Trophoblast cell (in vitro differentiated cells and primary cell): Measurements from ENCODE around the gene KIF21A.

ENCODE experiments used
- DNase-seq, 2 donors: peaks; one replicate each; pipeline ENCODE4 v3.0.0-alpha.2; 2016
- H2AFZ ChIP-seq: 2 replicates; pipeline ENCODE4 v1.6.1; 2013; ENCODE audit warnings: low read length, moderate library complexity, mild to moderate bottlenecking; ENCODE audit not compliant: insufficient read depth, poor library complexity
- H2AK5ac ChIP-seq: 2 replicates; pipeline ENCODE4 v1.6.1; 2013; ENCODE audit warnings: mild to moderate bottlenecking, low read length
- H2BK120ac ChIP-seq: 2 replicates; pipeline ENCODE4 v1.6.1; 2013; ENCODE audit warnings: low read length, mild to moderate bottlenecking, moderate library complexity; ENCODE audit not compliant: insufficient read depth, poor library complexity
- H2BK12ac ChIP-seq: 2 replicates; pipeline ENCODE4 v1.6.1; 2013; ENCODE audit warnings: mild to moderate bottlenecking, low read length, moderate library complexity
- H2BK5ac ChIP-seq: 2 replicates; pipeline ENCODE4 v1.6.1; 2013; ENCODE audit warnings: low read length, low read depth, moderate library complexity, mild to moderate bottlenecking; ENCODE audit not compliant: poor library complexity
- H3K14ac ChIP-seq: 2 replicates; pipeline ENCODE4 v1.6.1; 2013; ENCODE audit warnings: mild to moderate bottlenecking, low read length
- H3K18ac ChIP-seq: 2 replicates; pipeline ENCODE4 v1.6.1; 2013; ENCODE audit warnings: mild to moderate bottlenecking, low read length
- H3K23ac ChIP-seq: 2 replicates; pipeline ENCODE4 v1.6.1; 2013; ENCODE audit warnings: low read length
- H3K27ac ChIP-seq: 2 replicates; pipeline ENCODE4 v1.5.1; 2013; ENCODE audit warnings: low read depth, mild to moderate bottlenecking, inconsistent platforms, low read length, moderate library complexity
- H3K27me3 ChIP-seq: 2 replicates; pipeline ENCODE4 v1.6.1; 2013; ENCODE audit warnings: inconsistent platforms, mild to moderate bottlenecking, low read length, moderate library complexity; ENCODE audit not compliant: insufficient read depth
- H3K36me3 ChIP-seq, 2 experiments: 1 replicate in 1 of 2; 2 replicates in 1 of 2; pipeline ENCODE4 v1.6.1; 2013; ENCODE audit warnings: low read length in 2 of 2, mild to moderate bottlenecking in 2 of 2, moderate library complexity in 1 of 2; ENCODE audit not compliant: insufficient read depth in 2 of 2, control insufficient read depth in 1 of 2
- H3K4ac ChIP-seq: 2 replicates; pipeline ENCODE4 v1.6.1; 2013; ENCODE audit warnings: low read depth, mild to moderate bottlenecking, low read length, moderate library complexity
- H3K4me1 ChIP-seq, 2 experiments: 1 replicate in 1 of 2; 2 replicates in 1 of 2; pipeline ENCODE4 v1.6.1; 2013; ENCODE audit warnings: low read length in 2 of 2, mild to moderate bottlenecking in 2 of 2, moderate library complexity in 1 of 2; ENCODE audit not compliant: insufficient read depth in 2 of 2, control insufficient read depth in 1 of 2
- H3K4me2 ChIP-seq: 2 replicates; pipeline ENCODE4 v1.6.1; 2013; ENCODE audit warnings: inconsistent platforms, mild to moderate bottlenecking, low read length, moderate library complexity
- H3K4me3 ChIP-seq: 2 replicates; pipeline ENCODE4 v1.5.1; 2013; ENCODE audit warnings: mild to moderate bottlenecking, low read depth, low read length, inconsistent platforms
- H3K79me1 ChIP-seq: one replicate; pipeline ENCODE4 v1.6.1; 2013; ENCODE audit warnings: low read length
- H3K79me2 ChIP-seq: 2 replicates; pipeline ENCODE4 v1.6.1; 2013; ENCODE audit warnings: low read length, mild to moderate bottlenecking; ENCODE audit not compliant: control insufficient read depth, insufficient read depth, poor library complexity
- H3K9ac ChIP-seq: 2 replicates; pipeline ENCODE4 v1.6.1; 2013; ENCODE audit warnings: mild to moderate bottlenecking, low read length
- H3K9me3 ChIP-seq: 2 replicates; pipeline ENCODE4 v1.6.1; 2013; ENCODE audit warnings: low read depth, mild to moderate bottlenecking, control low read depth, inconsistent platforms, low read length; ENCODE audit not compliant: insufficient read depth
- H4K12ac ChIP-seq: 2 replicates; pipeline ENCODE4 v1.6.1; 2013; ENCODE audit warnings: low read depth, mild to moderate bottlenecking, low read length, moderate library complexity
- H4K8ac ChIP-seq: 2 replicates; pipeline ENCODE4 v1.6.1; 2013; ENCODE audit warnings: low read depth, mild to moderate bottlenecking, low read length, moderate library complexity
- H4K91ac ChIP-seq: one replicate; pipeline ENCODE4 v1.6.1; 2013; ENCODE audit warnings: low read depth, mild to moderate bottlenecking, low read length, moderate library complexity
- WGBS: extraction: QIAGEN DNeasy Blood & Tissue Kit; methylation state at CpG from one replicate; pipeline ENCODE4 v1.1.7; 2013; ENCODE audit warnings: missing lambda C conversion rate; ENCODE audit not compliant: insufficient read length, insufficient coverage; ENCODE audit errors: extremely low coverage; 5-methylcytosine and 5-hydroxymethylcytosine counted together

Gene KIF21A

GRCh38 chr12:39372204-39372925 lies 70.6 kb downstream of the KIF21A start:
- Histone ChIP-seq H3K79me1 (no peaks in the 10 kb centered on the region), H3K23ac (no peak overlapping the region), H4K91ac (no peak overlapping the region), H2AK5ac (no peak overlapping the region), H4K12ac (no peak overlapping the region), H3K18ac (no peak overlapping the region), H3K27ac (no peak overlapping the region), H3K9ac (no peak overlapping the region), H2BK5ac (no peak overlapping the region), H3K27me3 (no peaks in the 10 kb centered on the region), H3K79me2 (no peaks in the 10 kb centered on the region), H4K8ac (no peak overlapping the region), H2BK12ac (no peak overlapping the region), H3K4ac (no peak overlapping the region), H3K9me3 (no peaks in the 10 kb centered on the region), H3K4me2 (no peak overlapping the region), H3K14ac (no peak overlapping the region), H3K36me3 (no peaks in the 10 kb centered on the region), H2AFZ (no peak overlapping the region), H2BK120ac (no peak overlapping the region), H3K4me1 (no peaks in the 10 kb centered on the region), H3K4me3 (no peak overlapping the region)
- no peak for DNase-seq
- WGBS: no CpG with 5 or more reads among the region's 2 CpGs

- Histone ChIP-seq H3K9me3 (no peaks in the 10 kb centered on the region), H3K79me1 (no peaks in the 10 kb centered on the region), H3K4me1 (no peaks in the 10 kb centered on the region), H2BK12ac (no peak overlapping the region), H3K27me3 (no peaks in the 10 kb centered on the region), H3K14ac (no peak overlapping the region), H3K4me3 (no peak overlapping the region), H4K12ac (no peak overlapping the region), H2AFZ (no peak overlapping the region), H4K8ac (no peak overlapping the region), H4K91ac (no peak overlapping the region), H3K23ac (no peak overlapping the region), H2AK5ac (no peak overlapping the region), H2BK5ac (no peak overlapping the region), H3K9ac (no peak overlapping the region), H3K27ac (no peak overlapping the region), H3K4me2 (no peak overlapping the region), H3K79me2 (no peaks in the 10 kb centered on the region), H2BK120ac (no peak overlapping the region), H3K36me3 (no peaks in the 10 kb centered on the region), H3K4ac (no peak overlapping the region), H3K18ac (no peak overlapping the region)
- DNase-seq: no peak
- no CpG with 5 or more reads among the region's 2 CpGs for WGBS
Observed at GRCh38 chr12:39369756-39370155, 73.2 kb downstream of the KIF21A start.

- no peaks in the 10 kb centered on the region for H3K79me2 ChIP-seq
- no peaks in the 10 kb centered on the region for H3K79me1 ChIP-seq
- no peak overlapping the region for H2AK5ac ChIP-seq
- H2AFZ ChIP-seq: no peak overlapping the region
- H3K4me1 ChIP-seq: no peaks in the 10 kb centered on the region
- no peaks in the 10 kb centered on the region for H3K27me3 ChIP-seq
- H2BK120ac ChIP-seq: no peak overlapping the region
- H3K4me3 ChIP-seq: no peak overlapping the region
- H3K9ac ChIP-seq: no peak overlapping the region
- H4K8ac ChIP-seq: no peak overlapping the region
- H2BK12ac ChIP-seq: no peak overlapping the region
- H3K36me3 ChIP-seq: no peaks in the 10 kb centered on the region
- H3K4ac ChIP-seq: no peak overlapping the region
- DNase-seq: peak; percentile 25 to 67
- H3K9me3 ChIP-seq: no peaks in the 10 kb centered on the region
- no peak overlapping the region for H3K23ac ChIP-seq
- H2BK5ac ChIP-seq: no peak overlapping the region
- H3K27ac ChIP-seq: no peak overlapping the region
- H3K4me2 ChIP-seq: no peak overlapping the region
- H3K14ac ChIP-seq: no peak overlapping the region
- H4K91ac ChIP-seq: no peak overlapping the region
- WGBS: no CpG with 5 or more reads among the region's 2 CpGs
- H3K18ac ChIP-seq: no peak overlapping the region
- no peak overlapping the region for H4K12ac ChIP-seq
Observed at GRCh38 chr12:39368891-39369290, 74.0 kb downstream of the KIF21A start.

- no peaks in the 10 kb centered on the region for H3K27me3 ChIP-seq
- H2BK12ac ChIP-seq: no peak overlapping the region
- H4K12ac ChIP-seq: no peak overlapping the region
- no peak overlapping the region for H3K27ac ChIP-seq
- no peaks in the 10 kb centered on the region for H3K79me2 ChIP-seq
- H3K4ac ChIP-seq: no peak overlapping the region
- H2BK5ac ChIP-seq: no peak overlapping the region
- no peak overlapping the region for H3K14ac ChIP-seq
- H3K4me2 ChIP-seq: no peak overlapping the region
- H2AFZ ChIP-seq: no peak overlapping the region
- no peaks in the 10 kb centered on the region for H3K4me1 ChIP-seq
- H3K4me3 ChIP-seq: no peak overlapping the region
- H2BK120ac ChIP-seq: no peak overlapping the region
- no peak for DNase-seq
- no peak overlapping the region for H3K18ac ChIP-seq
- H3K9me3 ChIP-seq: no peaks in the 10 kb centered on the region
- H3K36me3 ChIP-seq: no peaks in the 10 kb centered on the region
- H3K9ac ChIP-seq: no peak overlapping the region
- no peak overlapping the region for H4K8ac ChIP-seq
- no peak overlapping the region for H3K23ac ChIP-seq
- H3K79me1 ChIP-seq: no peaks in the 10 kb centered on the region
- no CpG with 5 or more reads among the region's 1 CpG for WGBS
- no peak overlapping the region for H4K91ac ChIP-seq
- no peak overlapping the region for H2AK5ac ChIP-seq
Observed at GRCh38 chr12:39368096-39368495, 74.8 kb downstream of the KIF21A start.
